ENCODE data around the gene ACTA1. TPM values are rescaled to one million over a fixed set of nuclear protein-coding genes. Genes with fewer than 3 reads are reported as not detected.

The ACTA1 gene
- polyA plus RNA-seq, 1 donor (not counting 4 experiments of a cell fraction or from before 2014, with no cell fraction given): 0.05 TPM

- TF ChIP-seq, protein P1, sequence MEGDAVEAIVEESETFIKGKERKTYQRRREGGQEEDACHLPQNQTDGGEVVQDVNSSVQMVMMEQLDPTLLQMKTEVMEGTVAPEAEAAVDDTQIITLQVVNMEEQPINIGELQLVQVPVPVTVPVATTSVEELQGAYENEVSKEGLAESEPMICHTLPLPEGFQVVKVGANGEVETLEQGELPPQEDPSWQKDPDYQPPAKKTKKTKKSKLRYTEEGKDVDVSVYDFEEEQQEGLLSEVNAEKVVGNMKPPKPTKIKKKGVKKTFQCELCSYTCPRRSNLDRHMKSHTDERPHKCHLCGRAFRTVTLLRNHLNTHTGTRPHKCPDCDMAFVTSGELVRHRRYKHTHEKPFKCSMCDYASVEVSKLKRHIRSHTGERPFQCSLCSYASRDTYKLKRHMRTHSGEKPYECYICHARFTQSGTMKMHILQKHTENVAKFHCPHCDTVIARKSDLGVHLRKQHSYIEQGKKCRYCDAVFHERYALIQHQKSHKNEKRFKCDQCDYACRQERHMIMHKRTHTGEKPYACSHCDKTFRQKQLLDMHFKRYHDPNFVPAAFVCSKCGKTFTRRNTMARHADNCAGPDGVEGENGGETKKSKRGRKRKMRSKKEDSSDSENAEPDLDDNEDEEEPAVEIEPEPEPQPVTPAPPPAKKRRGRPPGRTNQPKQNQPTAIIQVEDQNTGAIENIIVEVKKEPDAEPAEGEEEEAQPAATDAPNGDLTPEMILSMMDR (optimal IDR thresholded peaks at IDR 0.05 in 1 of 3, IDR thresholded peaks at IDR 0.05 in 1 of 3, conservative IDR thresholded peaks at IDR 0.05 in 1 of 3; ENCODE audit: extremely low read depth in 1 of 3, insufficient read depth in 2 of 3, low read length in 3 of 3): no peak
- no peak for TF ChIP-seq EZH2 (IDR thresholded peaks at IDR 0.05; ENCODE audit: low read length)
- H3K79me2 ChIP-seq (ENCODE audit: control insufficient read depth, insufficient read depth, low read length): no peaks in the 10 kb centered on the region
- DNase-seq (ENCODE audit: low read depth, low spot score) (no peak), FAIRE-seq (no peak)
- H3K36me3 ChIP-seq (ENCODE audit: control insufficient read depth in 2 of 2, extremely low read depth in 1 of 2, insufficient read depth in 2 of 2, low read length in 2 of 2): peaks cover 22 to 27% of the 10 kb centered on the region in 2 experiments
- H3K4me1 ChIP-seq (ENCODE audit: control insufficient read depth, extremely low read depth, insufficient read depth, low read length): no peaks in the 10 kb centered on the region
- no peaks in the 10 kb centered on the region for H3K9me3 ChIP-seq (ENCODE audit: control insufficient read depth, low read depth, low read length)
- H3K9me1 ChIP-seq (ENCODE audit: control insufficient read depth, extremely low read depth, insufficient read depth, low read length): no peaks in the 10 kb centered on the region
- no peak overlapping the region for H3K27ac ChIP-seq (ENCODE audit: control insufficient read depth, insufficient read depth, low read length)
- H3K4me3 ChIP-seq (ENCODE audit: control insufficient read depth in 2 of 3, extremely low read depth in 1 of 3, insufficient read depth in 2 of 3, low read depth in 1 of 3, low read length in 3 of 3): no peak overlapping the region
- dilution Hi-C loops (cut with MboI; ENCODE audit: extremely low pct_ligation_motif_present, low sequenced_read_pairs): no loop called here
- H2AFZ ChIP-seq (ENCODE audit: control insufficient read depth, low read length): no peak overlapping the region
- H3K9ac ChIP-seq (ENCODE audit: control insufficient read depth, extremely low read depth, insufficient read depth, low read length): no peak overlapping the region
- no peaks in the 10 kb centered on the region for H3K27me3 ChIP-seq (ENCODE audit: control insufficient read depth, extremely low read depth, insufficient read depth, low read length)
- H4K20me1 ChIP-seq (ENCODE audit: control insufficient read depth, extremely low read depth, insufficient read depth, low read length): no peaks in the 10 kb centered on the region
- H3K4me2 ChIP-seq (ENCODE audit: control insufficient read depth, extremely low read depth, insufficient read depth, low read depth, low read length): no peak overlapping the region
These were observed 37.3 kb upstream of the ACTA1 start for GRCh38 chr1:229471175-229471574.

GRCh38 chr1:229470406-229471043, 36.6 kb upstream of the ACTA1 start:
- Histone ChIP-seq H3K27me3 (ENCODE audit: control insufficient read depth, extremely low read depth, insufficient read depth, low read length) (no peaks in the 10 kb centered on the region), H2AFZ (ENCODE audit: control insufficient read depth, low read length) (no peak overlapping the region), H3K4me2 (ENCODE audit: control insufficient read depth, extremely low read depth, insufficient read depth, low read depth, low read length) (no peak overlapping the region), H3K4me1 (ENCODE audit: control insufficient read depth, extremely low read depth, insufficient read depth, low read length) (no peaks in the 10 kb centered on the region), H3K4me3 (ENCODE audit: control insufficient read depth in 2 of 3, extremely low read depth in 1 of 3, insufficient read depth in 2 of 3, low read depth in 1 of 3, low read length in 3 of 3) (no peak overlapping the region), H3K9me3 (ENCODE audit: control insufficient read depth, low read depth, low read length) (no peaks in the 10 kb centered on the region), H3K36me3 (ENCODE audit: control insufficient read depth in 2 of 2, extremely low read depth in 1 of 2, insufficient read depth in 2 of 2, low read length in 2 of 2) (peaks cover 20 to 24% of the 10 kb centered on the region in 2 experiments), H3K9ac (ENCODE audit: control insufficient read depth, extremely low read depth, insufficient read depth, low read length) (no peak overlapping the region), H3K9me1 (ENCODE audit: control insufficient read depth, extremely low read depth, insufficient read depth, low read length) (no peaks in the 10 kb centered on the region), H4K20me1 (ENCODE audit: control insufficient read depth, extremely low read depth, insufficient read depth, low read length) (no peaks in the 10 kb centered on the region), H3K79me2 (ENCODE audit: control insufficient read depth, insufficient read depth, low read length) (no peaks in the 10 kb centered on the region), H3K27ac (ENCODE audit: control insufficient read depth, insufficient read depth, low read length) (no peak overlapping the region)
- no peak for TF ChIP-seq EZH2 (IDR thresholded peaks at IDR 0.05; ENCODE audit: low read length)
- TF ChIP-seq, protein P1 (optimal IDR thresholded peaks at IDR 0.05 in 1 of 3, IDR thresholded peaks at IDR 0.05 in 1 of 3, conservative IDR thresholded peaks at IDR 0.05 in 1 of 3; ENCODE audit: extremely low read depth in 1 of 3, insufficient read depth in 2 of 3, low read length in 3 of 3): no peak
- FAIRE-seq (no peak), DNase-seq (ENCODE audit: low read depth, low spot score) (no peak)
- dilution Hi-C loops (cut with MboI; ENCODE audit: extremely low pct_ligation_motif_present, low sequenced_read_pairs): no loop called here
